ENCODE data around the gene EML1. TPM values are rescaled to one million over a fixed set of nuclear protein-coding genes. Genes with fewer than 3 reads are reported as not detected.

EML1 gene
- total RNA-seq, 4 donors from 2014 or later = 11.0 to 57.5 (median 24.5) TPM

GRCh38 chr14:99907761-99908652, 114.8 kb downstream of the EML1 start:
- no peak for TF ChIP-seq CTCF (IDR thresholded peaks at IDR 0.05; ENCODE audit: low read depth)

- TF ChIP-seq CTCF (IDR thresholded peaks at IDR 0.05; ENCODE audit: low read depth) = no peak
These were observed 115.5 kb downstream of the EML1 start for GRCh38 chr14:99908653-99909250.

- no peak for TF ChIP-seq CTCF (IDR thresholded peaks at IDR 0.05; ENCODE audit: low read depth)
These were observed 116.4 kb downstream of the EML1 start for GRCh38 chr14:99909513-99910064.

GRCh38 chr14:99910337-99911309, 117.4 kb downstream of the EML1 start:
- TF ChIP-seq CTCF (IDR thresholded peaks at IDR 0.05; ENCODE audit: low read depth) = no peak

DNA sequence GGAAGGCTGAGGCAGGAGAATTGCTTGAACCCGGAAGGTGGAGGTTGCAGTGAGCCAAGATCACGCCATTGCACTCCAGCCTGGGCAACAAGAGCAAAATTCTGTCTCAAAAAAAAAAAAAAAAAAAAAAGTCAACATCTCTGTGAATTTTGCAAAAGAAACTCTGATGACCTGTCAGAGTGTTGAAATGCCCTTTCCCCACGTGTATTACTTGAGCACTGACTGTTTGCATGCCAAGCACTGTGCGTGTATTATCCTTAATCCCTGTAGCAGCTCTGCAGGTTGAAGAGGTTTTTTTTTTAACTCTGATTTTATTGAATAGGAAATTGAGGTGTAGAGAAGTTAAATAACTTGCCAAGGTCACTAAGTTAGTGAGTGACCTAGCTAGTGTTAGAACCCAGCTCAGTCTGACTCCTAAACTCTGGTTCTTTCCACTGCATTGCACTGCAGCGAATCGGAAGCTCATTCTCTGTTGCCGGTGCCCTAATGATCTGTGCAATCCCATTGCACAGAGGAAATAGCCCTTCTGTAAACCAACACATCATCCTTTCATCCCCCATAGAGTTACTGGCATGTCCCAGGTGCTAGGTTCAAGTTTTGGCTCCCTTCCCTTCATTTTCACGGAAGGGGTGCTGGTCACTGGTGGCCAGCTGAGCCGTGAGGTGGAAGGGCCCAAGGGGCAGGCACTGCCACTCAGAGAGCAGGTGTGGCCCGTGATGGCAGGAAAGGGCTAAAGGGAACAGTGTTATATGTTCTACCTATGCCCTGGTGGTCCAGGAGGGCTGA, 122.3 kb downstream of the EML1 start:
- TF ChIP-seq CTCF (IDR thresholded peaks at IDR 0.05; ENCODE audit: low read depth) = no peak

- no peak for TF ChIP-seq CTCF (IDR thresholded peaks at IDR 0.05; ENCODE audit: low read depth)
These were observed 122.8 kb downstream of the EML1 start for GRCh38 chr14:99916091-99916383.

Measured in subcutaneous adipose tissue (tissue), 4 donors.